Measurements from ENCODE around the gene NCKIPSD. TPM values are rescaled to one million over a fixed set of nuclear protein-coding genes. Genes with fewer than 3 reads are reported as not detected.

The NCKIPSD gene
- polyA plus RNA-seq, 3 donors: 4.2 to 14.8 (median 4.3) TPM

GRCh38 chr3:48694610-48695392, 9.1 kb upstream of the NCKIPSD start:
- H3K27ac ChIP-seq (ENCODE audit: low read depth in 1 of 2, low read length in 2 of 2): no peak overlapping the region
- H3K9me3 ChIP-seq (replicated peaks in 1 of 2; ENCODE audit: control insufficient read depth in 1 of 2, insufficient read depth in 1 of 2, low read length in 2 of 2): no peaks in the 10 kb centered on the region
- H3K79me2 ChIP-seq (ENCODE audit: insufficient read depth, low read length): peaks cover 51% of the 10 kb centered on the region
- no peak overlapping the region for H3K4me2 ChIP-seq (replicated peaks; ENCODE audit: extremely low read depth, low read length, poor library complexity, severe bottlenecking)
- DNase-seq: no peak
- TF ChIP-seq CTCF (IDR thresholded peaks at IDR 0.05): no peak
- Mint-ChIP-seq H3K27me3 (ENCODE audit: low read depth in 3 of 3) (peaks cover 0 to 1% (median 0%) of the 10 kb centered on the region in 3 donors), H3K4me3 (no peak overlapping the region), H3K9me3 (no peaks in the 10 kb centered on the region), H3K4me1 (no peaks in the 10 kb centered on the region), H3K27ac (peak overlapping the region in 2 of 7 donors; percentile 50), H3K36me3 (peaks cover 57 to 72% of the 10 kb centered on the region in 2 donors)
- no peak overlapping the region for H2AFZ ChIP-seq (ENCODE audit: insufficient read depth, low read depth, low read length, poor library complexity, severe bottlenecking)
- WGBS (ENCODE audit: insufficient coverage): 97% methylated on average over 19 of the region's 23 CpGs
- H3K9ac ChIP-seq (ENCODE audit: insufficient read depth, low read length, poor library complexity, severe bottlenecking): no peak overlapping the region
- peaks cover 66 to 87% of the 10 kb centered on the region in 2 donors for H3K36me3 ChIP-seq (replicated peaks in 1 of 2; ENCODE audit: control insufficient read depth in 1 of 2, insufficient read depth in 2 of 2, low read length in 2 of 2)
- H3K27me3 ChIP-seq (ENCODE audit: control insufficient read depth in 2 of 2, insufficient read depth in 2 of 2, low read length in 2 of 2): no peaks in the 10 kb centered on the region
- no peak overlapping the region for H3K4me3 ChIP-seq (replicated peaks in 1 of 3; ENCODE audit: low read depth in 2 of 3, low read length in 3 of 3)
- H3K4me1 ChIP-seq (ENCODE audit: control insufficient read depth in 1 of 2, insufficient read depth in 2 of 2, low read length in 2 of 2): no peaks in the 10 kb centered on the region
- H4K20me1 ChIP-seq (ENCODE audit: insufficient read depth, low read length): peaks cover 88% of the 10 kb centered on the region
- intact Hi-C loops (cut with micrococcal nuclease): no loop called here

- H3K9me3 Mint-ChIP-seq: no peaks in the 10 kb centered on the region
- Histone ChIP-seq H2AFZ (ENCODE audit: insufficient read depth, low read depth, low read length, poor library complexity, severe bottlenecking) (no peak overlapping the region), H3K36me3 (replicated peaks in 1 of 2; ENCODE audit: control insufficient read depth in 1 of 2, insufficient read depth in 2 of 2, low read length in 2 of 2) (peaks cover 70 to 87% of the 10 kb centered on the region in 2 donors), H4K20me1 (ENCODE audit: insufficient read depth, low read length) (peaks cover 88% of the 10 kb centered on the region), H3K9me3 (replicated peaks in 1 of 2; ENCODE audit: control insufficient read depth in 1 of 2, insufficient read depth in 1 of 2, low read length in 2 of 2) (no peaks in the 10 kb centered on the region), H3K27ac (ENCODE audit: low read depth in 1 of 2, low read length in 2 of 2) (no peak overlapping the region), H3K4me2 (replicated peaks; ENCODE audit: extremely low read depth, low read length, poor library complexity, severe bottlenecking) (no peak overlapping the region), H3K79me2 (ENCODE audit: insufficient read depth, low read length) (peaks cover 43% of the 10 kb centered on the region), H3K4me3 (replicated peaks in 1 of 3; ENCODE audit: low read depth in 2 of 3, low read length in 3 of 3) (no peak overlapping the region), H3K9ac (ENCODE audit: insufficient read depth, low read length, poor library complexity, severe bottlenecking) (no peak overlapping the region), H3K27me3 (ENCODE audit: control insufficient read depth in 2 of 2, insufficient read depth in 2 of 2, low read length in 2 of 2) (no peaks in the 10 kb centered on the region), H3K4me1 (ENCODE audit: control insufficient read depth in 1 of 2, insufficient read depth in 2 of 2, low read length in 2 of 2) (no peaks in the 10 kb centered on the region)
- no peak for DNase-seq
- intact Hi-C loops (cut with micrococcal nuclease): no loop called here
- no peak overlapping the region for H3K4me3 Mint-ChIP-seq
- H3K27me3 Mint-ChIP-seq (ENCODE audit: low read depth in 3 of 3): peaks cover 0 to 1% (median 0%) of the 10 kb centered on the region in 3 donors
- no peak overlapping the region for H3K27ac Mint-ChIP-seq
- peaks cover 58 to 72% of the 10 kb centered on the region in 2 donors for H3K36me3 Mint-ChIP-seq
- WGBS (ENCODE audit: insufficient coverage): 95% methylated on average over 6 of the region's 8 CpGs
- no peak for TF ChIP-seq CTCF (IDR thresholded peaks at IDR 0.05)
- no peaks in the 10 kb centered on the region for H3K4me1 Mint-ChIP-seq
Measured at GRCh38 chr3:48693826-48694225, 8.1 kb upstream of the NCKIPSD start.

All from CD14-positive monocyte (primary cell).